Measurements from ENCODE around the gene FAM131A.

The FAM131A gene

DNA sequence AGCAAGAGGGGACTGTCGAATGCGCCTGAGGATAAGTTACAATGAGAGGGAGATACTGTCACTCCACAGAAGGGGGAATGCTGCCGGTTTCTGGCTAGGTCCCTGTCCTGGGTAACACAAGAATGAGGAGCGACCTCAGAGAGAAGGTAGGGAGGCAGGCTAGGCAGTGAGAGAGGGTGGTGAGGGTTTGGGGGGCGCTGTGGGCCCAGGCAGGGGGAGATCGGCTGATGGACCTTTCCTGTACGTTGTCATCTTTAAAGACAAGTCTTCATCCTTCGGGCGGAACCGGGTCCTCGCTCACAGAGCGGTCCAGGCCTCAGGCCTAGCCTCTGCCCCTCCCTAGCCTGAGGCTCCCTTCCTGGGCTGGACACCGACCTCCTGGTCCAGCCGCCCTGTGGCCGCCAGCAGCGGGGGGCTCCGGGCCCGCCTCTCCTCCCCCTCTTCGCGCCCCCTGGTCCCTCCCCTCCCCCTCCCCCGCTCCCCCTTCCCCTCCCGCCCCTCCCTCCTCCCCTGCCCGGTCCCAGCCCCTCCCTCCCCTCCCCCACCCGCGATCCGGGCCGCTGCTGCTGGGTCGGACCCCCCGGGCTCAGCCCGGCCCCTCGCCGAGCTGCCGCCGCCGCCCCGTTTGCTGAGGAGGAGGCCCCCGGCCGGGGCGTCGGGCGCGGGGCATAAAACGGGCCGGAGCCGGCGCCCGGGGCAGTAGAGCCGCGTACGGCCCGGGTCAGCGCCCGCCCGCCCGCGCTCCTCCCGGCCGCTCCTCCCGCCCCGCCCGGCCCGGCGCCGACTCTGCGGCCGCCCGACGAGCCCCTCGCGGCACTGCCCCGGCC lies 42.2 kb downstream of the FAM131A start, which contains the start of gene CHRD:
CHRD (plus strand) TSS at position 697 of the 827 bp plus-strand sequence. CDS start 265 bp downstream, outside the sequence.
- DNase-seq: peak; percentile 51

DNA sequence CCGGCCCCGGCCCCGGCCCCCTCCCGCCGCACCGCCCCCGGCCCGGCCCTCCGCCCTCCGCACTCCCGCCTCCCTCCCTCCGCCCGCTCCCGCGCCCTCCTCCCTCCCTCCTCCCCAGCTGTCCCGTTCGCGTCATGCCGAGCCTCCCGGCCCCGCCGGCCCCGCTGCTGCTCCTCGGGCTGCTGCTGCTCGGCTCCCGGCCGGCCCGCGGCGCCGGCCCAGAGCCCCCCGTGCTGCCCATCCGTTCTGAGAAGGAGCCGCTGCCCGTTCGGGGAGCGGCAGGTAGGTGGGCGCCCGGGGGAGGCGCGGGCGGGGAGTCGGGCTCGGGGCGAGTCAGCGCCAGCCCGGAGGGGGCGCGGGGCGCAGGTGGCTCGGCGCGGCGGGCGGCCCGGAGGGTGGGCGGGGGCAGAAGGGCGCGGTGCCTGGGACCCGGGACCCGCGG lies 42.8 kb downstream of the FAM131A start:
- no peak for DNase-seq

DNA sequence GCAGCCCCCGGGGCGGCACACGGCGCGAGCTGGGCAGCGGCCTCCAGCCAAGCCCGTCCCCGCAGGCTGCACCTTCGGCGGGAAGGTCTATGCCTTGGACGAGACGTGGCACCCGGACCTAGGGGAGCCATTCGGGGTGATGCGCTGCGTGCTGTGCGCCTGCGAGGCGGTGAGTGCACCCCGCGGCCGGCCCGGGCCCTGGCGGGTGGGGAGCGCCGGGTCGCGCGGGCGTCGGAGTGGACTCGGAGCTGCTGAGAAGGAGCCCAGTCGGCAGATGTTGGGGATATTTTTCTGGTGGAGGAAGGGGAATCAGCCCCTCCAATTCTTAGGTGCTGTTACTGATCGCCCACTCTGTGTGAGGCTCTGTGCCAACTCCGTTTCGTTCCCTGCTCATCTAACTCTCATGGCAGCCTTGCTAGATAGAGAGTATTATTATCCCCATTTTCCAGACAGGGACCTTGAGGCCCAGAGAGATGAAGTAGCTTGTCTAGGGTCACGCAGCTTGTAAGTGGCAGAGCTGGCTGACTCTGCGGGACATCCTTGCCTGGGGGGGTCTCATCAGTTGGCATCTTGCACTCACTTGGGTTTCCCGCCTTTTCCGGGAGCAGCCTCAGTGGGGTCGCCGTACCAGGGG lies 43.3 kb downstream of the FAM131A start:
- peak; percentile 63 for DNase-seq

DNA sequence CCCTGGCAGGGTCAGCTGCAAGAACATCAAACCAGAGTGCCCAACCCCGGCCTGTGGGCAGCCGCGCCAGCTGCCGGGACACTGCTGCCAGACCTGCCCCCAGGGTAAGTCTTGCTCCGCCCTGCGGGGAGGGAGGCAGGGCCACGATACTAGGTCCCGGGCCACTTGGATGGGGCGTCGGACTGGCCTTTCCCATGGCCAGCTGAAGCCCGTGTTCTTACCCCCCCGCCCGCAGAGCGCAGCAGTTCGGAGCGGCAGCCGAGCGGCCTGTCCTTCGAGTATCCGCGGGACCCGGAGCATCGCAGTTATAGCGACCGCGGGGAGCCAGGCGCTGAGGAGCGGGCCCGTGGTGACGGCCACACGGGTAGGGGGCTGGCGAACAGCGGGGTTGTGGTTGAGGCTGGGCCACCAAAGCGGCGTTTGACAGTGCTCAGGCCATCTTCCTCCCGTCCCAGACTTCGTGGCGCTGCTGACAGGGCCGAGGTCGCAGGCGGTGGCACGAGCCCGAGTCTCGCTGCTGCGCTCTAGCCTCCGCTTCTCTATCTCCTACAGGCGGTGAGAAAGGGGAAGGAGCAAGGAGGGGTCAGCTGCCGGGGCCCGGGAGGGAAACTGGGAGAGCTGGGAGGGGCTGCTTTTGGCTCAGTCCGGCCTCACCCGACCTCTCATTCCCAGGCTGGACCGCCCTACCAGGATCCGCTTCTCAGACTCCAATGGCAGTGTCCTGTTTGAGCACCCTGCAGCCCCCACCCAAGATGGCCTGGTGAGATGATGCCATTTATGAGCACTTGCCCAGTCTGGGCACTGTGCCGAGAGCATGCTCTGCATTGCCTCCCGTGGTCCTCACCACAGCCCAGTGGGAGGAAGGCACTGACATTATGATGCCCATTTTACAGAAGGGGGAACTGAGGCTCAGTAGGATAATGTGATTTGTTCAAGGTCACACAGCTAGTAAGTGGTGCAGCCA lies 44.1 kb downstream of the FAM131A start:
- peak; percentile 75 for DNase-seq

DNA sequence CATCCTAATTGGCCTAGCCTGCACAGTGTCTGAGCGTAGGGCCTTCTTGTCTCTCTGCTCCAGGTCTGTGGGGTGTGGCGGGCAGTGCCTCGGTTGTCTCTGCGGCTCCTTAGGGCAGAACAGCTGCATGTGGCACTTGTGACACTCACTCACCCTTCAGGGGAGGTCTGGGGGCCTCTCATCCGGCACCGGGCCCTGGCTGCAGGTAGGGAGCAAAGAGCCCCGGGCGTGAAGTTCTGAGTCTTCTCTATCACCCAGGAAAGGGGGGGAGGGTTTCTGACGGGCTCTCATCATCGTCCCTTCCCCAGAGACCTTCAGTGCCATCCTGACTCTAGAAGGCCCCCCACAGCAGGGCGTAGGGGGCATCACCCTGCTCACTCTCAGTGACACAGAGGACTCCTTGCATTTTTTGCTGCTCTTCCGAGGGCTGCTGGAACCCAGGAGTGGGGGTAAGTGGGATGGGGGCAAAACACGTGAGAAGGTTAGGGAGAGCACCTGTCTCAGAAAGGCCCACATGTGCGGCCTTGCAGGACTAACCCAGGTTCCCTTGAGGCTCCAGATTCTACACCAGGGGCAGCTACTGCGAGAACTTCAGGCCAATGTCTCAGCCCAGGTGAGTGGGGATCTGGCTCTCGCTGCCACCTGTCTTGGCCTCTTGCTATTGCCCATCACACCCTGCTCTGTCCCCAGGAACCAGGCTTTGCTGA lies 45.1 kb downstream of the FAM131A start:
- DNase-seq: no peak

DNA sequence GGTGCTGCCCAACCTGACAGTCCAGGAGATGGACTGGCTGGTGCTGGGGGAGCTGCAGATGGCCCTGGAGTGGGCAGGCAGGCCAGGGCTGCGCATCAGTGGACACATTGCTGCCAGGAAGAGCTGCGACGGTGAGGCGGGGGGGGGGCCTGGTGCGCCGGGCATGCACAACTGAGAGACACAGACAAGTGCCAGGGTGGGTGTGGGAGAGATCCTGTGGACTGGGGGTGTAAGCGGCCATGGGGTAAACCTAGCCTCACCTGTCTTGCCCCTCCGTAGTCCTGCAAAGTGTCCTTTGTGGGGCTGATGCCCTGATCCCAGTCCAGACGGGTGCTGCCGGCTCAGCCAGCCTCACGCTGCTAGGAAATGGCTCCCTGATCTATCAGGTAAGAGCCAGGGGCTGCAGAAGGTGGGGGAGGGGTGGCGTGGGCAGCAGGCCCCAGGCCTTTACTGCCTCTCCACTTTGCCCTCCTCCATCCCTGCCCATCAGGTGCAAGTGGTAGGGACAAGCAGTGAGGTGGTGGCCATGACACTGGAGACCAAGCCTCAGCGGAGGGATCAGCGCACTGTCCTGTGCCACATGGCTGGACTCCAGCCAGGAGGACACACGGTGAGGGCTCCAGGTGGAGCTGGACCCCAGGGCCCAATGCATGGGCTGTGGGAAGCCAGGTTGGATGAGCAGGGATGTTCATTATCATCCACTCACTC lies 45.8 kb downstream of the FAM131A start:
- no peak for DNase-seq

DNA sequence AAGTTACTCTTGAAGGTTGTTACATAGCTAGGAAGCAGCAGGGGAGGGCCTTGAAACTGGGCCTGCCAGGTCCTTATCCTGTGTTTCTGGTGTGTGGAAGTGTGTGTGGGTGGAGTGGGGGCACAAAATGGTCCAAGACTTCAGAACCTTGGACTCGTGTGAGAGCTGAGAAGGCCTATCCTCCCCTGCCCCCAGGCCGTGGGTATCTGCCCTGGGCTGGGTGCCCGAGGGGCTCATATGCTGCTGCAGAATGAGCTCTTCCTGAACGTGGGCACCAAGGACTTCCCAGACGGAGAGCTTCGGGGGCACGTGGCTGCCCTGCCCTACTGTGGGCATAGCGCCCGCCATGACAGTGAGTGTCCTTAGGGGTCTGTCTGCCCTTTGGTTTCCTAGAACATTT lies 46.9 kb downstream of the FAM131A start:
- no peak for DNase-seq

DNA sequence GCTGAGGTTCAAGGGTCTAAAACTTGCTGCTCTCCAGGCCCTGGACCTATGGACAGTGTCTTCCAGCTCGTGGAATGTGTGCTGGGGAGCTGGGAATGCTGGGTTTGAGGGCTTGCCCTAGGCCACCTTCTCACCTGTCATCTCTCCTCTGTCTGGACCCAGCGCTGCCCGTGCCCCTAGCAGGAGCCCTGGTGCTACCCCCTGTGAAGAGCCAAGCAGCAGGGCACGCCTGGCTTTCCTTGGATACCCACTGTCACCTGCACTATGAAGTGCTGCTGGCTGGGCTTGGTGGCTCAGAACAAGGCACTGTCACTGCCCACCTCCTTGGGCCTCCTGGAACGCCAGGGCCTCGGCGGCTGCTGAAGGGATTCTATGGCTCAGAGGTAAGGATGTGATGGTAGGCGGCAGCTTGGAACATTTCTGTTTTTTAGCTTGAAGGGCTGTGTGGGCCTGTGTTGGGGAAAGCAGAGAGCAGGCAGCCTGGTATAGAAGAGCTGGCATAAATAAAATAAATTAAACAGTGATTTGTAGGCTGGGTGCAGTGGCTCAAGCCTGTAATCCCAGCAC lies 47.5 kb downstream of the FAM131A start:
- no peak for DNase-seq

DNA sequence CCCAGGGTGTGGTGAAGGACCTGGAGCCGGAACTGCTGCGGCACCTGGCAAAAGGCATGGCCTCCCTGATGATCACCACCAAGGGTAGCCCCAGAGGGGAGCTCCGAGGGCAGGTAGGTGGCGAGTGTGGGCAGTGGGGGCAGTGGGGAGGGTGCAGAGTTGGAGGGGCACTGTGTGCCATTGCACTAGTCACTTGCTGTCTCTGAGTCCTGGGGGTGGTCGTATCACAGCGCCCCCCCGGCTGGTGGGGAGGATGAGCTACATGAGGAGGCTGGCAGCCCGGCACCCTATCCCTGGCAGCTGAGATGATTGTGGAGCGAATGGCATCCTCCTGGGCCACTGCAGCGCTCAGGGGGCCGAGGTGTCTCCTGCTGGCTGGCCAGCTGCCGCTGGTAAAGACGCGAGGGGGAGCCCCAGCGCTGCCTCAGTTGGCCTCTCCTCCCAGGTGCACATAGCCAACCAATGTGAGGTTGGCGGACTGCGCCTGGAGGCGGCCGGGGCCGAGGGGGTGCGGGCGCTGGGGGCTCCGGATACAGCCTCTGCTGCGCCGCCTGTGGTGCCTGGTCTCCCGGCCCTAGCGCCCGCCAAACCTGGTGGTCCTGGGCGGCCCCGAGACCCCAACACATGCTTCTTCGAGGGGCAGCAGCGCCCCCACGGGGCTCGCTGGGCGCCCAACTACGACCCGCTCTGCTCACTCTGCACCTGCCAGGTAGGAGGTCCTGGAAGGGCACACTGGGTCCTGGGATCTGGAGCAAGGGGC lies 48.8 kb downstream of the FAM131A start:
- DNase-seq: no peak

DNA sequence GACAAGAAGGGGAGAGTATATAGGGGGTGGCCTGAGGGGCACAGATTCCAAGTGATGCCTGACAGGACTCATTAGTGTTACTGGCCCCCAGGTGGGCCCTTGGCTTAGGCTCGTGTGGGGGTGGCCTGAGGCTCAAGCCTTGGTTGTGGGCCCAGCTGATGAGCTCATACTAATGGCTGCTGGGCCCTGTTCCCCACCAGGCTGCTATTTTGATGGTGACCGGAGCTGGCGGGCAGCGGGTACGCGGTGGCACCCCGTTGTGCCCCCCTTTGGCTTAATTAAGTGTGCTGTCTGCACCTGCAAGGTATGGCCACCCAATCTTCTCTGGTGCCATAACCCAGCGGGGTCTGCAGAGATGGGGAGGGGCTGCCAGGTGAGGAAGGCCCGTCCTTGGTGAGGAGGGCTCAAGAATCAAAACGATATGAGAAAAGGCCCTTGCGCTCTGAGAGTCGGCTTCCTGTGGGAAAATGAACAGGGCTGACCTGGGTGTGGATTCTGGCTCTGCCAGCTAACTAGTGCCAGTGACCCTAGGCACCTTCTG lies 49.8 kb downstream of the FAM131A start:
- DNase-seq: no peak

DNA sequence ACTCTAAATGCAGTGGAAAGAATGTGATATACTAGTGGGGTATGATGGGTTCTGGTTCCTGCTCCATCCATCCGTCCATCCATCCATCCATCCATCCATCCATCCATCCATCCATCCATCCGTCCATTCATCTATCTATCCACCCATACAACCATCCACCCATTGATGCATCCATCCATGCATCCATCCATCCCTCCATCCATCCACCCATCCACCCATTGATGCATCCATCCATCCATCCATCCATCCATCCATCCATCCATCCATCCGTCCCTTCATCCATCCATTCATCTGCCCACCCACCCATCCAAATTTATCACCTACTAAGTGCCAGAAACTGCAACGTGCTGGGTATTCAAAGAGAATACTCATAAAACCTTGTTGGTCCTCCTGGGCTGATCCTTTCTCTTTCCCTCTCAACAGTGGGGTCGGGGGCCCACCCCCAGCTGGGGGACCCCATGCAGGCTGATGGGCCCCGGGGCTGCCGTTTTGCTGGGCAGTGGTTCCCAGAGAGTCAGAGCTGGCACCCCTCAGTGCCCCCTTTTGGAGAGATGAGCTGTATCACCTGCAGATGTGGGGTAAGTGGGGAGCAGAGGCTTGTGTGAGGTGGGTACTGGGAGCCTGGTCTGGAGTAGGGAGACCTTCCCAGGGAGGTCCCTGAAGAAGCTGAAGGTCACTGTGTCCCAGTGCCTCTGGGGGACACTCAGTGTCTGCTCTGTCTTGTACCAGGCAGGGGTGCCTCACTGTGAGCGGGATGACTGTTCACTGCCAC lies 51.0 kb downstream of the FAM131A start:
- DNase-seq: no peak

DNA sequence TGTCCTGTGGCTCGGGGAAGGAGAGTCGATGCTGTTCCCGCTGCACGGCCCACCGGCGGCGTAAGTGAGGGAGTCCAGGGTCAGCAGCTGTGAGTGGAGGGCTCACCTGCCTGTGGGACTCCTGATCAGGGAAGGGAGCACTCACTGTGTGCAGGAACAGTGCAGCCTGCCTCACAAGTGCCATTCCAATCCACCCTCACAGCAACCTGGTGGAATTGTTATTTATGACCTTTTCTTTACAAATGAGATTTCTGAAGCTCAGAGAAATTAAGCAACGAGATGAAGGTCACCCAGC lies 51.5 kb downstream of the FAM131A start:
- no peak for DNase-seq

DNA sequence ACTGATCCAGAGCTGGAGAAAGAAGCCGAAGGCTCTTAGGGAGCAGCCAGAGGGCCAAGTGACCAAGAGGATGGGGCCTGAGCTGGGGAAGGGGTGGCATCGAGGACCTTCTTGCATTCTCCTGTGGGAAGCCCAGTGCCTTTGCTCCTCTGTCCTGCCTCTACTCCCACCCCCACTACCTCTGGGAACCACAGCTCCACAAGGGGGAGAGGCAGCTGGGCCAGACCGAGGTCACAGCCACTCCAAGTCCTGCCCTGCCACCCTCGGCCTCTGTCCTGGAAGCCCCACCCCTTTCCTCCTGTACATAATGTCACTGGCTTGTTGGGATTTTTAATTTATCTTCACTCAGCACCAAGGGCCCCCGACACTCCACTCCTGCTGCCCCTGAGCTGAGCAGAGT lies 52.0 kb downstream of the FAM131A start:
- no peak for DNase-seq

DNA sequence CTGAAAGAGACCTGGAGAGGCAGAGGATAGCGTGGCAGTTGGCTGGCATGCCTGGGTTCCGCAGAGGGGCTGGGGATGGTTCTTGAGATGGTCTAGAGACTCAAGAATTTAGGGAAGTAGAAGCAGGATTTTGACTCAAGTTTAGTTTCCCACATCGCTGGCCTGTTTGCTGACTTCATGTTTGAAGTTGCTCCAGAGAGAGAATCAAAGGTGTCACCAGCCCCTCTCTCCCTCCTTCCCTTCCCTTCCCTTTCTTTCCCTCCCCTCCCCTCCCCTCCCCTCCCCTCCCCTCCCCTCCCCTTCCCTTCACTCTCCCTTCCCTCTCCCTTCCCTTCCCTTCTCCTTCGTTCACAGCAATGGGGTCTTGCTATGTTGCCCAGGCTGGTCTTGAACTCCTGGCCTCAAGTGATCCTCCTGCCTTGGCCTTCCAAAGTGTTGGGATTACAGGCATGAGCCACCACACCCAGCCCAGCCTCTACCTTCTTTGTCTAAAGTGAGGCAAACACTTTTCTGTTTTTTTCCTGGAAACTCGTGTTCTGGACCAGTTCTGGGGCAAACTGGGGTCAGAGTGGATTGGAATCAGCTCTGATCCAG lies 52.6 kb downstream of the FAM131A start:
- DNase-seq: no peak

DNA sequence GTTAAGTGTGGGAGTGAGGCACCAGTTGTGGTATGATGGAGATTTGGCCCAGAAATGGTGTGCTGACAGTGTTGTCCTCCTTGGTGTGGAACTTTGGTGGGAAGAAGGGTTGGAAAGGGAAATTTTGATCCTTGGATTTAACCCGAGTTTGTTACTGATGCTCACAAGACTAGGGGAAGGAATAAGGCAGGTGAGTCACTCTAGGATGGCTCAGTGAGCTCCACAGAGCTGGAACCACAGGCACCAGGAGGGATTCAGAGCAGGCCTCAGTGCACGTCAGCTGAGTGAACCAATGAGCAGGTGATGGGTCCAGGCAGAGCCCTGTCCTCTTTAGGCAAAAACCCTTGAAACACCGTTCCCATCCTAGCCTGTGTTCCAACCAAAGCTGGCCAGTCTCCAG lies 53.9 kb downstream of the FAM131A start:
- no peak for DNase-seq

DNA sequence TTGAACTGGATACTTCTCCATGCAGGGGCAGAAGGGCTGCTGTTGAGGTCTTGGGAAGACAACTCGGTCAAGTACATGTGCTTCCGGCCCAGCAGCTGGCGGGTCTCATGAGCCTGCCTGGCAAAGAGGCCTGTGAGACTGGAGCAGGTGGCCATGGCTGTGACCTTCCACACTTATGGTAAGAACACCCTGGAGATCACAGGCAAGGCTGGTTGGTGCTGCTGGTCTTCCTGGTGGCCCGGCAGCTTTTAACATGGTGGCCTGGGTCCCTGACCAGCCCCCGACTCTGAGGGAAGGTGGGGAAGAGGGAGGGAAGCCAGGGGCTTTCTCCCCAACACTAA lies 57.9 kb downstream of the FAM131A start:
- no peak for DNase-seq
